Measurements from ENCODE around the gene TGM1.

GRCh38 chr14:24310646-24311604 lies 47.9 kb upstream of the TGM1 start, which contains the start of gene LTB4R:
- peak; percentile 21 to 89 (median 76) for TF ChIP-seq CTCF (IDR thresholded peaks at IDR 0.05)
- TF ChIP-seq EP300 (IDR thresholded peaks at IDR 0.05), result no peak
- peak; percentile 40 to 50 for TF ChIP-seq POLR2AphosphoS5 (IDR thresholded peaks at IDR 0.05)
